Natural killer cell (primary cell): ENCODE data around the gene RSPH9. TPM values are rescaled to one million over a fixed set of nuclear protein-coding genes. Genes with fewer than 3 reads are reported as not detected.

Experiments used
- ATAC-seq, 3 donors: fragments of 150-1000 bp in 2 of 3; fragments of 200-7000 bp in 1 of 3; cut with Tn5 transposase; 1 replicate in 1 of 3; 2 replicates in 2 of 3; pipeline ENCODE4 v1.10.0; 2021; ENCODE audit warnings: mild to moderate bottlenecking in 2 of 3, moderate library complexity in 2 of 3
- DNase-seq, 2 donors: peaks; one replicate each; pipeline versions ENCODE4 v3.0.0 to v3.0.0-alpha.2; 2013 to 2021; ENCODE audit warnings: mixed read lengths in 1 of 2
- H3K27ac ChIP-seq: one replicate; pipeline ENCODE4 v1.5.1; 2013; ENCODE audit warnings: mild to moderate bottlenecking, low read length
- H3K27me3 ChIP-seq: one replicate; pipeline ENCODE4 v1.6.1; 2013; ENCODE audit warnings: low read length; ENCODE audit not compliant: control insufficient read depth, insufficient read depth
- H3K36me3 ChIP-seq: one replicate; pipeline ENCODE4 v1.6.1; 2013; ENCODE audit warnings: low read length; ENCODE audit not compliant: control insufficient read depth, insufficient read depth
- H3K4me1 ChIP-seq: one replicate; pipeline ENCODE4 v1.6.1; 2013; ENCODE audit warnings: low read length; ENCODE audit not compliant: control insufficient read depth, insufficient read depth
- H3K4me3 ChIP-seq: one replicate; pipeline ENCODE4 v1.5.1; 2013; ENCODE audit warnings: low read length
- H3K9me3 ChIP-seq: one replicate; pipeline ENCODE4 v1.6.1; 2013; ENCODE audit warnings: low read length; ENCODE audit not compliant: control insufficient read depth, insufficient read depth
- H3K27ac Mint-ChIP-seq, 2 donors: one replicate each; pipeline ENCODE4 v1.8.0; 2022; ENCODE audit warnings: mild to moderate bottlenecking in 2 of 2, mixed read lengths in 2 of 2, moderate library complexity in 1 of 2
- H3K27me3 Mint-ChIP-seq, 2 donors: one replicate each; pipeline ENCODE4 v1.8.0; 2022; ENCODE audit warnings: low read depth in 2 of 2, mixed read lengths in 2 of 2
- H3K36me3 Mint-ChIP-seq: one replicate; pipeline ENCODE4 v1.8.0; 2022; ENCODE audit warnings: mixed read lengths
- H3K4me1 Mint-ChIP-seq, 2 donors: one replicate each; pipeline ENCODE4 v1.8.0; 2022; ENCODE audit warnings: mixed read lengths in 2 of 2
- H3K4me3 Mint-ChIP-seq: one replicate; pipeline ENCODE4 v1.8.0; 2022; ENCODE audit warnings: mild to moderate bottlenecking, moderate library complexity, mixed read lengths
- H3K9me3 Mint-ChIP-seq, 2 donors: one replicate each; pipeline ENCODE4 v1.8.0; 2022; ENCODE audit warnings: mixed read lengths in 2 of 2
- WGBS: methylation state at CpG from one replicate; pipeline ENCODE4 v1.1.7; 2013; ENCODE audit warnings: missing lambda C conversion rate; ENCODE audit not compliant: insufficient coverage; 5-methylcytosine and 5-hydroxymethylcytosine counted together
- intact Hi-C: fragments of 100-400 bp; cut with micrococcal nuclease; formaldehyde crosslinking; loops from one replicate; pipeline ENCODE4 v1.14.2; 2022
- total RNA-seq, 4 donors: library from RNA; stranded (reverse); fragments of 120-200 nt in 1 of 4; gene quantifications; one replicate each; pipeline versions ENCODE4 v1.2.3 to v1.2.4, GENCODE V29; 2013 to 2022
- TF ChIP-seq, protein P1 (sequence below): fragments of 200-600 bp; IDR thresholded peaks from one replicate; pipeline ENCODE4 v1.8.0; 2022; ENCODE audit warnings: antibody characterized with exemption

RSPH9 gene
- total RNA-seq, 3 donors from 2014 or later (not counting 1 experiment from before 2014, with no cell fraction given), result 0.23 TPM; not detected in 2

DNA sequence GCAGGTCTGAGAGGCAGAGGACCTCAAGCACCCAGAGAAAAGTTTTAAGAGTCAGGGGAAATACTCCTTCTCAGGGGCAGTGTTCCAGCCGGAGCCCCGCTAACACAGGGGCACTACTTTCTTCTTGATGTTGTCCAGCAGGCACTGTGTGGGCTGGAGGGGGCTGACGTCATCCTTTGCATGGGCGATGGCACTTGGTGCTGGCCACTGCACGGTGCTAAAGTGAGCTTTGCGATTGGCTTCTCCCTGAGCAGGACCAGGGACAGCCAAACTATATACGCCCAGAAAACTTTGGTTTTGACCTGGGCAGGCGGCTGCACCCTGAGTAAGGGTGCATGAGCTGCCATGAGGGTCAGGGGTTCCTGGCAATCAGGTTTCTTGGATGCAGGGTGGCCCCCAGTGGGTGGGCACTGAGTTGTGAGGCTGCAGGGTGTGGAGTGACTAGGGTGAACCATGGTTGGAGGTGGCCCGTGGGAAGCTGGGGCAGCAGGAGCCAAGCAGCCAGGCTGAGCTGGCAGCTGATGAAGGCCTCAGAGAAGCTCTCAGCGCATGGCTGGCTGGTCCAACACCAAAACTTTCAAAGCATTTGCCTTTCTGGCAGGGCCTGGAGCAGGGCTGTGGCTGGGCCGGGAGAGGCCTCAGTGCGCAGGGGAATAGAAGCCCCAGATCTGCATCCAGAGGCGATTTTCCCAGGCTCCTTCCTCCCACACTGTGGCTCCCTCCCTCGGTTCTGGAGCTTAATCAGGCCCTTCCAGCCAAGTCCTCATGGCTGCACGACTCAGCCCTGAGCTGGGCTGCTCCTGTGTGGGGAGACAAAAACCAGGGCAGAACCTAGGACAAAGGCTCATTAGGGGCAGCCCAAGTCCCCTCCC, 24.4 kb downstream of the RSPH9 start:
- no peak overlapping the region for H3K27ac Mint-ChIP-seq
- 89% methylated on average over 15 of the region's 15 CpGs for WGBS
- no peaks in the 10 kb centered on the region for H3K27me3 Mint-ChIP-seq
- ATAC-seq (no peak), DNase-seq (no peak)
- no peaks in the 10 kb centered on the region for H3K36me3 Mint-ChIP-seq
- H3K27ac ChIP-seq, result no peak overlapping the region
- intact Hi-C loops, result loop anchor here (5.0 kb wide), 1 partner anchor 103 kb away; the partner anchor contains the start of gene VEGFA
- H3K36me3 ChIP-seq, result peaks cover 26% of the 10 kb centered on the region
- H3K4me3 ChIP-seq, result no peak overlapping the region
- no peaks in the 10 kb centered on the region for H3K9me3 Mint-ChIP-seq
- no peak overlapping the region for H3K4me3 Mint-ChIP-seq
- H3K4me1 Mint-ChIP-seq, result peaks cover 6 to 14% of the 10 kb centered on the region in 2 donors
- H3K4me1 ChIP-seq, result peaks cover 17% of the 10 kb centered on the region
- TF ChIP-seq, protein P1, sequence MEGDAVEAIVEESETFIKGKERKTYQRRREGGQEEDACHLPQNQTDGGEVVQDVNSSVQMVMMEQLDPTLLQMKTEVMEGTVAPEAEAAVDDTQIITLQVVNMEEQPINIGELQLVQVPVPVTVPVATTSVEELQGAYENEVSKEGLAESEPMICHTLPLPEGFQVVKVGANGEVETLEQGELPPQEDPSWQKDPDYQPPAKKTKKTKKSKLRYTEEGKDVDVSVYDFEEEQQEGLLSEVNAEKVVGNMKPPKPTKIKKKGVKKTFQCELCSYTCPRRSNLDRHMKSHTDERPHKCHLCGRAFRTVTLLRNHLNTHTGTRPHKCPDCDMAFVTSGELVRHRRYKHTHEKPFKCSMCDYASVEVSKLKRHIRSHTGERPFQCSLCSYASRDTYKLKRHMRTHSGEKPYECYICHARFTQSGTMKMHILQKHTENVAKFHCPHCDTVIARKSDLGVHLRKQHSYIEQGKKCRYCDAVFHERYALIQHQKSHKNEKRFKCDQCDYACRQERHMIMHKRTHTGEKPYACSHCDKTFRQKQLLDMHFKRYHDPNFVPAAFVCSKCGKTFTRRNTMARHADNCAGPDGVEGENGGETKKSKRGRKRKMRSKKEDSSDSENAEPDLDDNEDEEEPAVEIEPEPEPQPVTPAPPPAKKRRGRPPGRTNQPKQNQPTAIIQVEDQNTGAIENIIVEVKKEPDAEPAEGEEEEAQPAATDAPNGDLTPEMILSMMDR, result no peak
- no peaks in the 10 kb centered on the region for H3K27me3 ChIP-seq
- no peaks in the 10 kb centered on the region for H3K9me3 ChIP-seq

DNA sequence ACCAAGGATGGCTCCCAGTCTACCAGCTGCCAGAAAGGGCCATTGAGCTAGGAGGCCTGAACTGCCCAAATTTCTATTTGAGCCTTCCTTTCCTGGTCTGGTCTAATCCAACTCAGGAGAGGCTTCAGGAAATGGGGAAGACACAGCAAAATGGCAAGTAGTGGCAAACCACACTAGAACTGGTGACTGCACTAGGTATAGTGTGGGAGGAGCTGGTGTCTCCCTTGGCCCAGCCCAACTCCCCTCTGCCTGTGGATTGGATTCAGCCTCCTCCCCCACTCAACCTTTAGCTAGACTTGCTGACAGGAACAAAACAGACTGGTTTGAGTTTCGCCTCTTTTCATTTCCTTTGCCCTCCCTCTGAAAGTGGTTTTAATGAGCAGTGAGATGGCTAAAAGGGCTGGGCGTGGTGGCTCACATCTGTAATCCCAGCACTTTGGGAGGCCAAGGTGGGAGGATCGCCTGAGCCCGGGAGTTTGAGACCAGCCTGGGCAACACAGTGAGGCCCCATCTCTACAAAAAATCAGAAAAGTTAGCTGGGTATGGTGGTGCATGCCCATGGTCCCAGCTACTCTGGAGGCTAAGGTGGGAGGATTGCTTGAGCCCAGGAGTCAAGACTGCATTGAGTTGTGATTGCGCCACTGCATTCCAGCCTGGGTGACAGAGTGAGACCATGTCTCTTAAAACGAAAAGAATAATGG, 25.2 kb downstream of the RSPH9 start:
- H3K4me3 ChIP-seq, result no peak overlapping the region
- WGBS, result 89% methylated on average over 6 of the region's 6 CpGs
- H3K27ac ChIP-seq, result no peak overlapping the region
- H3K9me3 Mint-ChIP-seq, result no peaks in the 10 kb centered on the region
- peak in 1 of 2 donors; percentile 16 for DNase-seq
- H3K36me3 Mint-ChIP-seq, result no peaks in the 10 kb centered on the region
- H3K27ac Mint-ChIP-seq, result no peak overlapping the region
- peaks cover 17% of the 10 kb centered on the region for H3K4me1 ChIP-seq
- intact Hi-C loops, result loop anchor here (5.0 kb wide), 1 partner anchor 102 kb away; the partner anchor contains the start of gene VEGFA
- H3K36me3 ChIP-seq, result peaks cover 34% of the 10 kb centered on the region
- H3K4me3 Mint-ChIP-seq, result no peak overlapping the region
- TF ChIP-seq, protein P1, result no peak
- no peaks in the 10 kb centered on the region for H3K9me3 ChIP-seq
- H3K27me3 ChIP-seq, result no peaks in the 10 kb centered on the region
- ATAC-seq, result no peak
- no peaks in the 10 kb centered on the region for H3K27me3 Mint-ChIP-seq
- peaks cover 6 to 14% of the 10 kb centered on the region in 2 donors for H3K4me1 Mint-ChIP-seq

GRCh38 chr6:43670623-43670986, 25.8 kb downstream of the RSPH9 start:
- ATAC-seq, result no peak
- no peaks in the 10 kb centered on the region for H3K9me3 ChIP-seq
- DNase-seq, result no peak
- H3K4me1 ChIP-seq, result peaks cover 17% of the 10 kb centered on the region
- H3K27me3 Mint-ChIP-seq, result no peaks in the 10 kb centered on the region
- H3K9me3 Mint-ChIP-seq, result no peaks in the 10 kb centered on the region
- H3K27me3 ChIP-seq, result no peaks in the 10 kb centered on the region
- WGBS, result 96% methylated on average over 6 of the region's 6 CpGs
- H3K27ac Mint-ChIP-seq, result no peak overlapping the region
- H3K36me3 Mint-ChIP-seq, result no peaks in the 10 kb centered on the region
- H3K4me1 Mint-ChIP-seq, result peaks cover 6 to 14% of the 10 kb centered on the region in 2 donors
- intact Hi-C loops, result no loop called here
- no peak overlapping the region for H3K4me3 ChIP-seq
- peaks cover 39% of the 10 kb centered on the region for H3K36me3 ChIP-seq
- TF ChIP-seq, protein P1, result no peak
- H3K4me3 Mint-ChIP-seq, result no peak overlapping the region
- H3K27ac ChIP-seq, result no peak overlapping the region
